Thyroid gland (tissue), 4 donors: ENCODE data around the gene FBXO11. TPM values are rescaled to one million over a fixed set of nuclear protein-coding genes. Genes with fewer than 3 reads are reported as not detected.

Source experiments
- DNase-seq, 2 donors: peaks; one replicate each; pipeline ENCODE4 v3.0.0-alpha.2; 2019
- H3K27ac ChIP-seq, 3 donors: fragments of 200-600 bp; sonication (generic); 1 replicate in 2 of 3; 2 replicates in 1 of 3; pipeline ENCODE4 v1.5.1; 2016 to 2019; ENCODE audit warnings: mild to moderate bottlenecking in 1 of 3, moderate library complexity in 1 of 3
- H3K27me3 ChIP-seq: fragments of 200-600 bp; sonication (generic); one replicate; pipeline ENCODE4 v1.5.1; 2019
- H3K36me3 ChIP-seq, 2 donors: fragments of 200-600 bp; sonication (generic); one replicate each; pipeline ENCODE4 v1.5.1; 2016 to 2019
- H3K4me1 ChIP-seq, 2 donors: fragments of 200-600 bp; sonication (generic); one replicate each; pipeline ENCODE4 v1.5.1; 2017 to 2019
- H3K4me3 ChIP-seq, 3 donors: fragments of 200-600 bp; sonication (generic); replicated peaks in 1 of 3; 1 replicate in 2 of 3; 2 replicates in 1 of 3; pipeline ENCODE4 v1.5.1; 2016; ENCODE audit warnings: mild to moderate bottlenecking in 1 of 3
- H3K9me3 ChIP-seq: fragments of 200-600 bp; sonication (generic); one replicate; pipeline ENCODE4 v1.5.1; 2017
- CTCF ChIP-seq, 6 experiments: fragments of 200-600 bp in 3 of 6; fragments of 450-650 bp in 3 of 6; sonication (generic) in 3 of 6; IDR thresholded peaks; one replicate each; pipeline ENCODE4 v1.5.1; 2016 to 2019; ENCODE audit warnings: antibody characterized with exemption in 6 of 6, mild to moderate bottlenecking in 2 of 6, inconsistent platforms in 1 of 6, moderate library complexity in 1 of 6
- POLR2A ChIP-seq, 2 donors: fragments of 450-650 bp; IDR thresholded peaks; one replicate each; pipeline ENCODE4 v1.6.1; 2017; ENCODE audit warnings: antibody characterized with exemption in 2 of 2, mild to moderate bottlenecking in 2 of 2, moderate library complexity in 1 of 2
- WGBS, 2 donors: methylation state at CpG; one replicate each; pipeline ENCODE4 v1.1.5; 2017; 5-methylcytosine and 5-hydroxymethylcytosine counted together
- intact Hi-C: fragments of 100-400 bp; cut with DNase I; formaldehyde crosslinking; loops from one replicate; pipeline ENCODE4 v1.15.1; 2023
- total RNA-seq, 4 donors: library from RNA; depleted of rRNA; stranded (reverse); fragments of >200 nt; gene quantifications; one replicate each; pipeline ENCODE4 v1.2.3, GENCODE V29; 2016

The FBXO11 gene
- total RNA-seq, 4 donors from 2014 or later: 50.4 to 82.8 (median 60.6) TPM

GRCh38 chr2:47870641-47871540, 35.4 kb downstream of the FBXO11 start:
- WGBS, 2 donors: 95 to 97% methylated on average over 7 of the region's 7 CpGs
- H3K27ac ChIP-seq: no peak overlapping the region
- TF ChIP-seq POLR2A (IDR thresholded peaks at IDR 0.05) (no peak), CTCF (IDR thresholded peaks at IDR 0.05) (no peak)

GRCh38 chr2:47869859-47870595, 36.3 kb downstream of the FBXO11 start:
- no peak overlapping the region for H3K27ac ChIP-seq
- no peaks in the 10 kb centered on the region for H3K36me3 ChIP-seq
- peaks cover 22 to 37% of the 10 kb centered on the region in 2 donors for H3K4me1 ChIP-seq
- no peak overlapping the region for H3K4me3 ChIP-seq
- no peaks in the 10 kb centered on the region for H3K27me3 ChIP-seq
- TF ChIP-seq POLR2A (IDR thresholded peaks at IDR 0.05): no peak
- no peak for TF ChIP-seq CTCF (IDR thresholded peaks at IDR 0.05)
- H3K9me3 ChIP-seq: no peaks in the 10 kb centered on the region
- intact Hi-C loops: no loop called here
- WGBS, 2 donors: 82 to 90% methylated on average over 2 of the region's 2 CpGs
- no peak for DNase-seq

More at GRCh38 chr2:47870641-47871540, 35.4 kb downstream of the FBXO11 start:
- Histone ChIP-seq H3K4me1 (peaks cover 22 to 37% of the 10 kb centered on the region in 2 donors), H3K36me3 (no peaks in the 10 kb centered on the region), H3K9me3 (no peaks in the 10 kb centered on the region), H3K27me3 (no peaks in the 10 kb centered on the region), H3K4me3 (no peak overlapping the region)
- intact Hi-C loops: no loop called here
- DNase-seq: no peak

GRCh38 chr2:47868611-47869352, 37.5 kb downstream of the FBXO11 start:
- intact Hi-C loops: no loop called here
- 82 to 91% methylated on average over 7 of the region's 7 CpGs for WGBS, 2 donors

GRCh38 chr2:47867205-47867604, 39.1 kb downstream of the FBXO11 start:
- 24 to 43% methylated on average over 2 of the region's 2 CpGs for WGBS, 2 donors
- no peak for TF ChIP-seq POLR2A (IDR thresholded peaks at IDR 0.05)
- TF ChIP-seq CTCF (IDR thresholded peaks at IDR 0.05): no peak
- intact Hi-C loops: no loop called here
- H3K4me1 ChIP-seq: peaks cover 27 to 36% of the 10 kb centered on the region in 2 donors
- H3K27me3 ChIP-seq: no peaks in the 10 kb centered on the region
- H3K36me3 ChIP-seq: no peaks in the 10 kb centered on the region
- no peak overlapping the region for H3K4me3 ChIP-seq
- H3K27ac ChIP-seq: peak overlapping the region in 1 of 3 donors; percentile 55
- H3K9me3 ChIP-seq: no peaks in the 10 kb centered on the region
- DNase-seq: peak in 1 of 2 donors; percentile 7

More at GRCh38 chr2:47868611-47869352, 37.5 kb downstream of the FBXO11 start:
- TF ChIP-seq POLR2A (IDR thresholded peaks at IDR 0.05) (no peak), CTCF (IDR thresholded peaks at IDR 0.05) (no peak)
- Histone ChIP-seq H3K4me3 (no peak overlapping the region), H3K27me3 (no peaks in the 10 kb centered on the region), H3K27ac (no peak overlapping the region), H3K36me3 (no peaks in the 10 kb centered on the region), H3K4me1 (peaks cover 22 to 37% of the 10 kb centered on the region in 2 donors), H3K9me3 (no peaks in the 10 kb centered on the region)
- DNase-seq: no peak
